ENCODE results near the gene FLRT3. TPM values are rescaled to one million over a fixed set of nuclear protein-coding genes. Genes with fewer than 3 reads are reported as not detected.

FLRT3 gene
- total and polyA plus RNA-seq, 10 of the 15 experiments (the other 5 are each of a cell fraction or from before 2014, with no cell fraction given) = 0.06 to 1.9 (median 0.29) TPM

GRCh38 chr20:14386726-14387125, 49.3 kb upstream of the FLRT3 start:
- no peak for ATAC-seq
- SMC1A ChIA-PET (ENCODE audit: uncharacterized antibody, unreplicated experiment) = interaction anchor here (0.6 kb wide), 1 partner anchor 687 kb away, joined by 3 read pairs; no protein-coding TSS in a partner anchor
- H3K27me3 ChIP-seq (replicated peaks in 1 of 2; ENCODE audit: control insufficient read depth in 2 of 2, insufficient read depth in 2 of 2, low read length in 1 of 2) = no peaks in the 10 kb centered on the region
- RAD21 ChIA-PET (ENCODE audit: unreplicated experiment) = no interaction called here
- WGBS (ENCODE audit: insufficient coverage, insufficient replicate concordance, low lambda C conversion rate, missing lambda C conversion rate) = 34% methylated on average over 4 of the region's 4 CpGs
- POLR2A ChIA-PET = no interaction called here
- H3K79me2 ChIP-seq (ENCODE audit: control insufficient read depth, insufficient read depth, low read length) = no peaks in the 10 kb centered on the region
- CTCF ChIA-PET = no interaction called here
- H2AFZ ChIP-seq (ENCODE audit: control insufficient read depth, low read depth, low read length) = no peak overlapping the region
- H3K4me3 ChIP-seq = no peak overlapping the region
- no peak for FAIRE-seq
- TF ChIP-seq STAT1 (conservative IDR thresholded peaks at IDR 0.05) = no peak
- no peak for TF ChIP-seq TARDBP (IDR thresholded peaks at IDR 0.05; ENCODE audit: borderline replicate concordance)
- no peak for TF ChIP-seq USF1 (IDR thresholded peaks at IDR 0.05; ENCODE audit: borderline replicate concordance, extremely low read length, insufficient read depth, low read depth, low read length)
- no peak for TF ChIP-seq TCF12 (IDR thresholded peaks at IDR 0.05; ENCODE audit: low read depth, low read length)
- no peak for TF ChIP-seq ZNF274 (IDR thresholded peaks at IDR 0.05; ENCODE audit: insufficient read depth, insufficient read length)
- TF ChIP-seq PML (IDR thresholded peaks at IDR 0.05; ENCODE audit: low read length) = no peak
- no peak for TF ChIP-seq RELA (IDR thresholded peaks at IDR 0.05; ENCODE audit: borderline replicate concordance, partially characterized antibody)
- TF ChIP-seq, protein P1, sequence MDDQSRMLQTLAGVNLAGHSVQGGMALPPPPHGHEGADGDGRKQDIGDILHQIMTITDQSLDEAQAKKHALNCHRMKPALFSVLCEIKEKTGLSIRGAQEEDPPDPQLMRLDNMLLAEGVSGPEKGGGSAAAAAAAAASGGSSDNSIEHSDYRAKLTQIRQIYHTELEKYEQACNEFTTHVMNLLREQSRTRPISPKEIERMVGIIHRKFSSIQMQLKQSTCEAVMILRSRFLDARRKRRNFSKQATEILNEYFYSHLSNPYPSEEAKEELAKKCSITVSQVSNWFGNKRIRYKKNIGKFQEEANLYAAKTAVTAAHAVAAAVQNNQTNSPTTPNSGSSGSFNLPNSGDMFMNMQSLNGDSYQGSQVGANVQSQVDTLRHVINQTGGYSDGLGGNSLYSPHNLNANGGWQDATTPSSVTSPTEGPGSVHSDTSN (IDR thresholded peaks at IDR 0.05; ENCODE audit: insufficient replicate concordance, low read depth, low read length) = no peak
- TF ChIP-seq ZSCAN29 (IDR thresholded peaks at IDR 0.05) = no peak
- no peak for TF ChIP-seq SREBF1 (IDR thresholded peaks at IDR 0.05; ENCODE audit: low read length)
- TF ChIP-seq, protein P2, sequence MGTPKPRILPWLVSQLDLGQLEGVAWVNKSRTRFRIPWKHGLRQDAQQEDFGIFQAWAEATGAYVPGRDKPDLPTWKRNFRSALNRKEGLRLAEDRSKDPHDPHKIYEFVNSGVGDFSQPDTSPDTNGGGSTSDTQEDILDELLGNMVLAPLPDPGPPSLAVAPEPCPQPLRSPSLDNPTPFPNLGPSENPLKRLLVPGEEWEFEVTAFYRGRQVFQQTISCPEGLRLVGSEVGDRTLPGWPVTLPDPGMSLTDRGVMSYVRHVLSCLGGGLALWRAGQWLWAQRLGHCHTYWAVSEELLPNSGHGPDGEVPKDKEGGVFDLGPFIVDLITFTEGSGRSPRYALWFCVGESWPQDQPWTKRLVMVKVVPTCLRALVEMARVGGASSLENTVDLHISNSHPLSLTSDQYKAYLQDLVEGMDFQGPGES (IDR thresholded peaks at IDR 0.05) = no peak
- no peak for TF ChIP-seq HSF1 (IDR thresholded peaks at IDR 0.05; ENCODE audit: low read depth, low read length)
- H3K4me1 ChIP-seq (ENCODE audit: control insufficient read depth, insufficient read depth, low read length) = no peaks in the 10 kb centered on the region
- H3K4me2 ChIP-seq (ENCODE audit: control insufficient read depth, insufficient read depth) = no peak overlapping the region
- no peaks in the 10 kb centered on the region for H3K36me3 ChIP-seq (ENCODE audit: control insufficient read depth in 2 of 2, insufficient read depth in 2 of 2, low read length in 1 of 2)
- BruUV-seq (replicated peaks) = no TSS peak
- intact Hi-C loops (cut with micrococcal nuclease; ENCODE audit: unreplicated experiment) (no loop called here), in situ Hi-C loops (cut with MboI) (no loop called here)
- no peak overlapping the region for H3K27ac ChIP-seq (ENCODE audit: control insufficient read depth, insufficient read depth)
- H3K9ac ChIP-seq (ENCODE audit: control insufficient read depth, insufficient read depth, low read length) = no peak overlapping the region
- no peaks in the 10 kb centered on the region for H3K9me3 ChIP-seq (replicated peaks; ENCODE audit: control insufficient read depth, insufficient read depth, low read length)
- no peak for DNase-seq (ENCODE audit: low read depth, low spot score)
- no peaks in the 10 kb centered on the region for H4K20me1 ChIP-seq (ENCODE audit: control insufficient read depth, insufficient read depth)

All from GM12878 (cell line).